Endothelial cell of umbilical vein (primary cell): Measurements from ENCODE around the gene ZNF223. TPM values are rescaled to one million over a fixed set of nuclear protein-coding genes. Genes with fewer than 3 reads are reported as not detected.

ENCODE experiments used
- BruUV-seq: library from RNA; stranded (reverse); fragments of 400-500 nt; replicated peaks from 2 replicates; lab custom pipeline; 2021; lab: Mats Ljungman, UMichigan
- CTCF ChIA-PET: fragments of 300-600, 350-600 bp; sonication (Branson Sonifier 250); formaldehyde crosslinking; loops from one replicate; lab custom pipeline; 2021; ENCODE audit warnings: antibody characterized with exemption, inconsistent platforms; lab: Charles Lee
- POLR2A ChIA-PET: fragments of 300-600, 350-600 bp; sonication (Branson Sonifier 250); formaldehyde crosslinking; loops from one replicate; lab custom pipeline; 2021; ENCODE audit warnings: antibody characterized with exemption, inconsistent platforms; lab: Charles Lee
- DNase-seq: peaks from one replicate; pipeline ENCODE4 v3.0.0-alpha.2; 2011; ENCODE audit warnings: low read depth, low spot score
- FAIRE-seq: peaks from 2 replicates; lab custom pipeline; 2011; peaks lifted over from hg19 to GRCh38; lab: Jason Lieb, UNC
- H2AFZ ChIP-seq: 2 replicates; pipeline ENCODE4 v1.6.0; 2012; ENCODE audit warnings: low read depth, low read length, control low read depth, inconsistent platforms
- H3K27ac ChIP-seq: 2 replicates; pipeline ENCODE4 v1.5.1; 2011; ENCODE audit warnings: low read depth, mild to moderate bottlenecking, control low read depth, low read length, moderate library complexity; ENCODE audit not compliant: insufficient read depth
- H3K27me3 ChIP-seq, 2 experiments: 2 replicates each; pipeline versions ENCODE4 v1.6.0 to v1.6.1; 2011; ENCODE audit warnings: low read length in 2 of 2, mixed read lengths in 1 of 2; ENCODE audit not compliant: control insufficient read depth in 2 of 2, insufficient read depth in 2 of 2
- H3K36me3 ChIP-seq, 2 experiments: 2 replicates in 1 of 2; 3 replicates in 1 of 2; pipeline ENCODE4 v1.5.1; 2011; ENCODE audit warnings: low read length in 2 of 2, mild to moderate bottlenecking in 1 of 2, moderate library complexity in 1 of 2; ENCODE audit not compliant: control insufficient read depth in 2 of 2, insufficient read depth in 2 of 2; ENCODE audit errors: extremely low read depth in 1 of 2
- H3K4me1 ChIP-seq: 3 replicates; pipeline ENCODE4 v1.5.1; 2011; ENCODE audit warnings: mild to moderate bottlenecking, low read length; ENCODE audit not compliant: control insufficient read depth, insufficient read depth; ENCODE audit errors: extremely low read depth
- H3K4me2 ChIP-seq: 2 replicates; pipeline ENCODE4 v1.6.1; 2011; ENCODE audit warnings: low read length, control low read depth, mixed read lengths; ENCODE audit not compliant: insufficient read depth
- H3K4me3 ChIP-seq, 3 experiments: fragments of 200-600 bp in 1 of 3; sonication (generic), shearing (Covaris generic) in 1 of 3; replicated peaks in 1 of 3; 2 replicates each; pipeline ENCODE4 v1.5.1; 2011 to 2016; ENCODE audit warnings: control low read depth in 3 of 3, low read length in 3 of 3, mild to moderate bottlenecking in 2 of 3, inconsistent platforms in 1 of 3, low read depth in 1 of 3, moderate library complexity in 1 of 3; ENCODE audit not compliant: insufficient read depth in 1 of 3
- H3K79me2 ChIP-seq: 2 replicates; pipeline ENCODE4 v1.6.0; 2012; ENCODE audit warnings: low read length, inconsistent platforms; ENCODE audit not compliant: control insufficient read depth, insufficient read depth
- H3K9ac ChIP-seq: replicated peaks from 2 replicates; pipeline ENCODE3; 2011; ENCODE audit warnings: low read length, control low read depth; ENCODE audit not compliant: insufficient read depth; ENCODE audit errors: extremely low read depth
- H3K9me1 ChIP-seq: replicated peaks from 3 replicates; pipeline ENCODE4 v1.6.0; 2011; ENCODE audit warnings: mild to moderate bottlenecking, low read length; ENCODE audit not compliant: control insufficient read depth, insufficient read depth; ENCODE audit errors: extremely low read depth
- H3K9me3 ChIP-seq: replicated peaks from 2 replicates; pipeline ENCODE4 v1.5.1; 2012; ENCODE audit warnings: low read length, inconsistent platforms; ENCODE audit not compliant: control insufficient read depth, insufficient read depth
- H4K20me1 ChIP-seq: replicated peaks from 2 replicates; pipeline ENCODE3; 2011; ENCODE audit warnings: mild to moderate bottlenecking, low read length; ENCODE audit not compliant: control insufficient read depth, insufficient read depth; ENCODE audit errors: extremely low read depth
- EZH2 ChIP-seq: IDR thresholded peaks from 2 replicates; pipeline ENCODE4 v1.6.1; 2012; ENCODE audit warnings: borderline replicate concordance, low read depth, mild to moderate bottlenecking, moderate library complexity, low read length, inconsistent platforms; ENCODE audit not compliant: severe bottlenecking
- FOS ChIP-seq: IDR thresholded peaks from 2 replicates; pipeline ENCODE4 v1.6.1; 2011; ENCODE audit warnings: mild to moderate bottlenecking, low read length, moderate library complexity, borderline replicate concordance; ENCODE audit not compliant: insufficient read depth
- GATA2 ChIP-seq: IDR thresholded peaks from 2 replicates; pipeline ENCODE4 v1.7.0; 2011; ENCODE audit warnings: low read depth, mild to moderate bottlenecking, moderate library complexity, mixed read lengths, low read length; ENCODE audit not compliant: insufficient read length, insufficient read depth
- JUN ChIP-seq: IDR thresholded peaks from 2 replicates; pipeline ENCODE4 v1.6.1; 2011; ENCODE audit warnings: borderline replicate concordance, low read depth; ENCODE audit not compliant: insufficient read length, insufficient read depth
- MAX ChIP-seq: IDR thresholded peaks from 2 replicates; pipeline ENCODE4 v1.6.1; 2011; ENCODE audit not compliant: insufficient read depth, insufficient read length
- MYC ChIP-seq: IDR thresholded peaks from one replicate; pipeline ENCODE4 v1.6.1; 2011; ENCODE audit warnings: mild to moderate bottlenecking, low read depth, low read length
- POLR2A ChIP-seq: IDR thresholded peaks from 2 replicates; pipeline ENCODE4 v1.6.1; 2012; ENCODE audit warnings: low read depth, mild to moderate bottlenecking, control low read depth, low read length
- POLR2AphosphoS5 ChIP-seq: IDR thresholded peaks from 2 replicates; pipeline ENCODE4 v1.6.1; 2012; ENCODE audit warnings: low read depth, mild to moderate bottlenecking, control low read depth, low read length, moderate library complexity; ENCODE audit not compliant: insufficient read depth
- dilution Hi-C: fragments of 300-500 bp; cut with MboI; formaldehyde crosslinking; loops from one replicate; pipeline ENCODE4 v1.15.0; 2019; ENCODE audit warnings: low sequenced_read_pairs; ENCODE audit not compliant: extremely low pct_ligation_motif_present
- intact Hi-C: fragments of 100-400 bp; cut with micrococcal nuclease; formaldehyde crosslinking; loops from one replicate; pipeline ENCODE4 v1.10.0; 2022
- polyA plus RNA-seq, 4 experiments: library from polyadenylated mRNA; depleted of rRNA in 3 of 4; stranded (reverse) in 3 of 4; unstranded in 1 of 4; fragments of >200 nt; gene quantifications; 2 replicates each; pipeline versions ENCODE4 v1.2.1 to v1.2.3, GENCODE V29; 2011 to 2012; ENCODE audit warnings: missing spikeins in 1 of 4
- total RNA-seq: library from RNA; stranded (reverse); gene quantifications from 2 replicates; pipeline ENCODE4 v1.2.3, GENCODE V29; 2021
- TF ChIP-seq, protein P1 (sequence below), 2 donors: IDR thresholded peaks; 1 replicate in 1 of 2; 2 replicates in 1 of 2; pipeline ENCODE4 v1.5.1; 2011; ENCODE audit warnings: low read length in 2 of 2, mild to moderate bottlenecking in 2 of 2, moderate library complexity in 2 of 2, control low read depth in 1 of 2, inconsistent platforms in 1 of 2, low read depth in 1 of 2; ENCODE audit not compliant: insufficient read depth in 1 of 2; ENCODE audit errors: extremely low read depth in 1 of 2

Gene ZNF223
- total and polyA plus RNA-seq, 2 donors (not counting 3 experiments of a cell fraction or from before 2014, with no cell fraction given), result 1.6 to 3.7 TPM

DNA sequence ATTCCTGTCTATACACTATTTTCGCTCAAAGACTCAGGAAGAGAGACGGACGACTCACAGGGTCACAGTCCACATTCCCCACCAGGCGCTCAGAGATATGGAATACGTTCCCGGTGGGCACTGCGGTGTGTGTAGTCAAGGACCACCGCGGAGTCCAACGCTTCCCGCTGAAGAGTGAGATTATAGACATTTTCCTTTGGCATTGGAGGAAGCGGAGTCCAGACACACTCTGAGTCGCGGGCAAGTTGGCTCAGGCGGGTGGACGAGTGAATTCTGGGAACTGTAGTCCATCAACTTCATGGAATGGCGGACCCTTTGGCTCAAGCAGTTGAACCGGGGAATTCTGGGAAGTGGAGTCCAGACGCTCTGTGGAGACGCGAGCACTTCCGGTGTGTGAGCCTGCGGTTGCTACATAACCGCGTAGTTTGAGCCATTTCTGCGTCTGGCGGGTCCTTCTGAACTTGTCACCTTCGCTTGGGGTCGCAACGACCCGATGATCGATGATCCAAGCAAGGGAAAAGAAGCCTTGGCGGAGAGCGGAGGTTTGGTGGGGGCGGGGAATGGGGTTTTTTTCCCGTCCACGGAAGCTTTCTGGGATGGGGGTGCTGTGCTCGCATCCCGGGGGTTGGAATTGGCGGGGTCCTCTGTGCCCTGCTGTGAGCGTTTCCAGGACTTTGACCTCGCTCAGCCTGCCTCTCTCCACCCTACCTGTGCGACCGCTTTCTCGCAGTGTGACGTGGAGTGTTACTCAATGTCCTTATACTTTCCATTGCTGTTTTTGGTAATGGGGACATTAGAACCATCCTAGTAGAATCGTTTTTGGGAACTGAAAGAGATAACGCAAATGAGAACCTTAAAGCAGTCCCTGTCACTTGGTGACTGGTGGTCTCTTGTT, 49.0 kb upstream of the ZNF223 start, which contains the start of gene ZNF230:
ZNF230 (plus strand) TSS at position 392 of the 895 bp plus-strand sequence. CDS start 4,122 bp downstream, outside the sequence.
- peak; percentile 99 for FAIRE-seq
- H3K4me2 ChIP-seq, result peak within 1 kb of the TSS; percentile 72
- peak within 1 kb of the TSS; percentile 98 for H2AFZ ChIP-seq
- ChIA-PET CTCF (no interaction called here), POLR2A (no interaction called here)
- TF ChIP-seq EZH2 (no peak), MYC (no peak), MAX (no peak), POLR2AphosphoS5 (peak; percentile 48), POLR2A (peak; percentile 69), GATA2 (no peak), FOS (no peak), JUN (no peak)
- TF ChIP-seq, protein P1, sequence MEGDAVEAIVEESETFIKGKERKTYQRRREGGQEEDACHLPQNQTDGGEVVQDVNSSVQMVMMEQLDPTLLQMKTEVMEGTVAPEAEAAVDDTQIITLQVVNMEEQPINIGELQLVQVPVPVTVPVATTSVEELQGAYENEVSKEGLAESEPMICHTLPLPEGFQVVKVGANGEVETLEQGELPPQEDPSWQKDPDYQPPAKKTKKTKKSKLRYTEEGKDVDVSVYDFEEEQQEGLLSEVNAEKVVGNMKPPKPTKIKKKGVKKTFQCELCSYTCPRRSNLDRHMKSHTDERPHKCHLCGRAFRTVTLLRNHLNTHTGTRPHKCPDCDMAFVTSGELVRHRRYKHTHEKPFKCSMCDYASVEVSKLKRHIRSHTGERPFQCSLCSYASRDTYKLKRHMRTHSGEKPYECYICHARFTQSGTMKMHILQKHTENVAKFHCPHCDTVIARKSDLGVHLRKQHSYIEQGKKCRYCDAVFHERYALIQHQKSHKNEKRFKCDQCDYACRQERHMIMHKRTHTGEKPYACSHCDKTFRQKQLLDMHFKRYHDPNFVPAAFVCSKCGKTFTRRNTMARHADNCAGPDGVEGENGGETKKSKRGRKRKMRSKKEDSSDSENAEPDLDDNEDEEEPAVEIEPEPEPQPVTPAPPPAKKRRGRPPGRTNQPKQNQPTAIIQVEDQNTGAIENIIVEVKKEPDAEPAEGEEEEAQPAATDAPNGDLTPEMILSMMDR (IDR thresholded peaks at IDR 0.05; ENCODE audit: extremely low read depth in 1 of 2, insufficient read depth in 1 of 2, low read depth in 1 of 2, low read length in 2 of 2), result no peak
- H3K36me3 ChIP-seq, result peaks cover 0 to 4% of the 10 kb centered on the region in 2 experiments
- H3K9me3 ChIP-seq, result no peaks in the 10 kb centered on the region
- peak within 1 kb of the TSS; percentile 72 for H3K9ac ChIP-seq
- intact Hi-C loops (loop anchor here (1.0 to 10.0 kb wide), 8 partner anchors 19 to 302 kb away; partner anchors contain the start of genes ZNF155, ZNF221, ZNF222 and ZNF224), dilution Hi-C loops (no loop called here)
- H3K4me3 ChIP-seq, result peak within 1 kb of the TSS; percentile 59 to 86 (median 84)
- no peaks in the 10 kb centered on the region for H3K27me3 ChIP-seq
- no peaks in the 10 kb centered on the region for H3K9me1 ChIP-seq
- peak within 1 kb of the TSS; percentile 36 for H3K27ac ChIP-seq
- no peaks in the 10 kb centered on the region for H3K79me2 ChIP-seq
- BruUV-seq, result TSS peak; percentile 72
- H3K4me1 ChIP-seq, result peaks cover 6% of the 10 kb centered on the region
- H4K20me1 ChIP-seq, result no peaks in the 10 kb centered on the region
- DNase-seq, result peak; percentile 96
